ENCODE results near the gene GMDS.

- TF ChIP-seq POLR2A (IDR thresholded peaks at IDR 0.05) (no peak), CTCF (IDR thresholded peaks at IDR 0.05) (no peak)
These were observed 142.4 kb downstream of the GMDS start for GRCh38 chr6:2102966-2103365.

Data from vagina (tissue), 2 donors.